PC-9 (cell line): Measurements from ENCODE around the gene ADORA1. TPM values are rescaled to one million over a fixed set of nuclear protein-coding genes. Genes with fewer than 3 reads are reported as not detected.

Experiments
- BruUV-seq: library from RNA; stranded (reverse); fragments of 400-500 nt; replicated peaks from 2 replicates; lab custom pipeline; 2021; lab: Mats Ljungman, UMichigan
- CTCF ChIA-PET: fragments of 300-600 bp; sonication (Branson Sonifier 250); formaldehyde crosslinking; loops from one replicate; lab custom pipeline; 2022; ENCODE audit warnings: antibody characterized with exemption; lab: Charles Lee
- POLR2A ChIA-PET: fragments of 300-600 bp; sonication (Branson Sonifier 250); formaldehyde crosslinking; loops from one replicate; lab custom pipeline; 2022; ENCODE audit warnings: antibody characterized with exemption; ENCODE audit not compliant: unreplicated experiment; lab: Charles Lee
- DNase-seq, 2 experiments: peaks; one replicate each; pipeline versions ENCODE4 v3.0.0 to v3.0.0-alpha.2; 2015 to 2022; ENCODE audit warnings: mixed read lengths in 1 of 2
- H2AFZ ChIP-seq: fragments of 200-600 bp; sonication (generic); 2 replicates; pipeline ENCODE4 v1.8.1; 2017; ENCODE audit warnings: antibody characterized with exemption
- H3F3A ChIP-seq: fragments of 200-600 bp; sonication (generic); 2 replicates; pipeline ENCODE4 v1.8.1; 2017; ENCODE audit warnings: antibody characterized with exemption, mild to moderate bottlenecking, low read depth; ENCODE audit not compliant: insufficient read depth
- H3K27ac ChIP-seq: fragments of 200-600 bp; sonication (generic); 2 replicates; pipeline ENCODE4 v1.6.1; 2016; ENCODE audit warnings: mixed run types
- H3K27me3 ChIP-seq: fragments of 200-600 bp; sonication (generic); 2 replicates; pipeline ENCODE4 v1.6.1; 2016; ENCODE audit warnings: low read depth, mixed run types; ENCODE audit not compliant: insufficient read depth
- H3K36me3 ChIP-seq: fragments of 200-600 bp; sonication (generic); 2 replicates; pipeline ENCODE4 v1.6.1; 2016; ENCODE audit warnings: low read depth, mixed run types
- H3K4me1 ChIP-seq: fragments of 200-600 bp; sonication (generic); replicated peaks from 2 replicates; pipeline ENCODE4 v1.6.1; 2016; ENCODE audit warnings: mixed run types; ENCODE audit not compliant: insufficient read depth
- H3K4me2 ChIP-seq: fragments of 200-600 bp; sonication (generic); 2 replicates; pipeline ENCODE4 v1.6.1; 2017; ENCODE audit warnings: mixed run types
- H3K4me3 ChIP-seq: fragments of 200-600 bp; sonication (generic); 2 replicates; pipeline ENCODE4 v1.6.1; 2016; ENCODE audit warnings: mixed run types
- H3K79me2 ChIP-seq: fragments of 200-600 bp; sonication (generic); 2 replicates; pipeline ENCODE4 v1.6.1; 2017; ENCODE audit warnings: low read depth, mixed run types
- H3K9me2 ChIP-seq: fragments of 200-600 bp; sonication (generic); 2 replicates; pipeline ENCODE4 v1.8.1; 2017; ENCODE audit warnings: mild to moderate bottlenecking; ENCODE audit not compliant: insufficient read depth
- H3K9me3 ChIP-seq: fragments of 200-600 bp; sonication (generic); 2 replicates; pipeline ENCODE4 v1.8.1; 2016; ENCODE audit warnings: low read depth; ENCODE audit not compliant: insufficient read depth
- H4K20me1 ChIP-seq: fragments of 200-600 bp; sonication (generic); 2 replicates; pipeline ENCODE4 v1.8.1; 2017; ENCODE audit not compliant: insufficient read depth
- EZH2 ChIP-seq: fragments of 200-600 bp; sonication (generic); IDR thresholded peaks from 2 replicates; pipeline ENCODE4 v1.8.0; 2017; ENCODE audit warnings: antibody characterized with exemption, low read depth
- intact Hi-C: fragments of 100-400 bp; cut with micrococcal nuclease; formaldehyde crosslinking; loops from one replicate; pipeline ENCODE4 v1.10.0; 2022; ENCODE audit not compliant: unreplicated experiment
- total RNA-seq: library from RNA; stranded (reverse); gene quantifications from 2 replicates; pipeline ENCODE4 v1.2.3, GENCODE V29; 2021
- TF ChIP-seq, protein P1 (sequence below): fragments of 200-600 bp; sonication (generic); conservative IDR thresholded peaks from 2 replicates; pipeline ENCODE4 v1.6.1; 2017; ENCODE audit warnings: mixed run types, antibody characterized with exemption, mild to moderate bottlenecking, moderate library complexity

ADORA1 gene
- total RNA-seq, 1 experiment from 2014 or later: 8.3 TPM

GRCh38 chr1:203215573-203215972, 88.0 kb downstream of the ADORA1 start:
- intact Hi-C loops: no loop called here
- H2AFZ ChIP-seq: no peak overlapping the region
- H4K20me1 ChIP-seq: no peaks in the 10 kb centered on the region
- TF ChIP-seq EZH2: no peak
- TF ChIP-seq, protein P1, sequence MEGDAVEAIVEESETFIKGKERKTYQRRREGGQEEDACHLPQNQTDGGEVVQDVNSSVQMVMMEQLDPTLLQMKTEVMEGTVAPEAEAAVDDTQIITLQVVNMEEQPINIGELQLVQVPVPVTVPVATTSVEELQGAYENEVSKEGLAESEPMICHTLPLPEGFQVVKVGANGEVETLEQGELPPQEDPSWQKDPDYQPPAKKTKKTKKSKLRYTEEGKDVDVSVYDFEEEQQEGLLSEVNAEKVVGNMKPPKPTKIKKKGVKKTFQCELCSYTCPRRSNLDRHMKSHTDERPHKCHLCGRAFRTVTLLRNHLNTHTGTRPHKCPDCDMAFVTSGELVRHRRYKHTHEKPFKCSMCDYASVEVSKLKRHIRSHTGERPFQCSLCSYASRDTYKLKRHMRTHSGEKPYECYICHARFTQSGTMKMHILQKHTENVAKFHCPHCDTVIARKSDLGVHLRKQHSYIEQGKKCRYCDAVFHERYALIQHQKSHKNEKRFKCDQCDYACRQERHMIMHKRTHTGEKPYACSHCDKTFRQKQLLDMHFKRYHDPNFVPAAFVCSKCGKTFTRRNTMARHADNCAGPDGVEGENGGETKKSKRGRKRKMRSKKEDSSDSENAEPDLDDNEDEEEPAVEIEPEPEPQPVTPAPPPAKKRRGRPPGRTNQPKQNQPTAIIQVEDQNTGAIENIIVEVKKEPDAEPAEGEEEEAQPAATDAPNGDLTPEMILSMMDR: no peak
- H3K79me2 ChIP-seq: no peaks in the 10 kb centered on the region
- H3K27me3 ChIP-seq: peaks cover 17% of the 10 kb centered on the region; the same call in 1 of the 2 replicates
- H3K9me3 ChIP-seq: no peaks in the 10 kb centered on the region
- no peak for DNase-seq
- H3K36me3 ChIP-seq: no peaks in the 10 kb centered on the region
- no peaks in the 10 kb centered on the region for H3K9me2 ChIP-seq
- no peak overlapping the region for H3K4me2 ChIP-seq
- H3K4me3 ChIP-seq: no peak overlapping the region
- ChIA-PET POLR2A (interaction anchor here (0.6 to 1.0 kb wide), 2 partner anchors 173 to 176 kb away, joined by 4 read pairs; no protein-coding TSS in a partner anchor), CTCF (interaction anchor here (0.9 to 2.0 kb wide), 4 partner anchors 87 to 215 kb away, joined by 4 to 23 read pairs (median 10); no protein-coding TSS in a partner anchor)
- H3F3A ChIP-seq: no peaks in the 10 kb centered on the region
- H3K4me1 ChIP-seq: no peaks in the 10 kb centered on the region
- no peak overlapping the region for H3K27ac ChIP-seq
- BruUV-seq: no TSS peak

DNA sequence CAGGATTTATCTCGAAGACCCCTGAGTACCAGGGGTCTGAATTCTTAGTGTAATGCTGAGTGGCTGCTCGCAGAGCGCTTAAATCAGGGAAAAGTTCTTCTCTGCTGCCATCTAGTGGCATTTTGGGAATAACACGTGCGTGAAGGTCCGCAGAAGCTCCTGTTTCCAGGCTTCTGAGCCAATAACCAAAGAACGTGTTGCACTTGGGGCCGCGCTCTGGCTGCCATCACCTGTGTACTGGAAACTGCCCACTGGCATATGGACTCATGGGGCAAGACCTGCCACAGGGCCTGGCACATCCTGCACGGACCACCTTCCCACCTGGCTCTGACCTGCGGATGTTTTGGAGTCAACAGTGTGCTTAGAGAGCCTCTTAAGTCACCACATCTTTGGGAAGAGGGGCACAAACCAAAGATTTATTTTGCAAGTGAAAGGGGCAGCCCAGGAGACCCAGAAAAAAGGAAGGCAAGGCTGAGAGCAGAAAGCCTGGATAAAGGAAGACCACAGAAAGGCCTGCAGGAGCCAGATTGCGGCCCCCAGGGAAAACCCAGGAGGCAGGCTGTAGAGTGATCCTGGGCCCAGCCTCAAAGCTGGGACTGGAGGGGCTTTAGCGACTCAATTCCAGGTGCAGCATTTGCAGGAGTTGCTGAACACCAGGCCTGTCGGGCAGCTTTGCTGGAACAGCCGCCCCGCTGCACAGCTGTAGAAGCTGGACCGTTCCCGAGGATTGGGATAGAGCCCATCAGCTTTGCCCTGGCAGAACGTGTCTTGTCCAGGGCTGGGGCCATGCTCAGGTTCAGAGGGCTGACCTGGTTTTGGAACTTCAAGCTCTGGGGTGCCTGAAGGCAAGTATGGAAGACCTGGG, 89.0 kb downstream of the ADORA1 start:
- no peaks in the 10 kb centered on the region for H3K4me1 ChIP-seq
- H3K4me2 ChIP-seq: no peak overlapping the region
- POLR2A ChIA-PET: interaction anchor here (0.6 to 1.0 kb wide), 2 partner anchors 174 to 177 kb away, joined by 4 read pairs; no protein-coding TSS in a partner anchor
- H3K27me3 ChIP-seq: peaks cover 18% of the 10 kb centered on the region; the same call in 1 of the 2 replicates
- H3K79me2 ChIP-seq: no peaks in the 10 kb centered on the region
- DNase-seq: peak; percentile 55 to 56
- H3K4me3 ChIP-seq: no peak overlapping the region
- CTCF ChIA-PET: interaction anchor here (0.7 to 2.0 kb wide), 6 partner anchors 88 to 1543 kb away, joined by 4 to 23 read pairs (median 5); no protein-coding TSS in a partner anchor
- intact Hi-C loops: loop anchor here (1.0 to 2.0 kb wide), 3 partner anchors 44 to 177 kb away; no protein-coding TSS in a partner anchor
- no TSS peak for BruUV-seq
- H3K9me2 ChIP-seq: no peaks in the 10 kb centered on the region
- no peak overlapping the region for H3K27ac ChIP-seq
- H3K9me3 ChIP-seq: no peaks in the 10 kb centered on the region
- H4K20me1 ChIP-seq: no peaks in the 10 kb centered on the region
- no peak overlapping the region for H2AFZ ChIP-seq
- no peaks in the 10 kb centered on the region for H3K36me3 ChIP-seq
- no peaks in the 10 kb centered on the region for H3F3A ChIP-seq
- TF ChIP-seq EZH2: no peak
- TF ChIP-seq, protein P1: peak; percentile 86

Other genes with a start within 250 kb of the ADORA1 start
- gene RABIF, start 238.6 kb upstream of the ADORA1 start, total RNA-seq: 9.4 and 10.9 TPM in 2 replicates
- 29.6 and 33.1 TPM in 2 replicates for gene KLHL12, start 200.5 kb upstream of the ADORA1 start, total RNA-seq
- gene ADIPOR1, start 169.4 kb upstream of the ADORA1 start, total RNA-seq: 102 and 113 TPM in 2 replicates
- 14.5 and 21.2 TPM in 2 replicates for gene CYB5R1, start 160.5 kb upstream of the ADORA1 start, total RNA-seq
- gene TMEM183A, start 120.4 kb upstream of the ADORA1 start, total RNA-seq: 53.5 and 63.1 TPM in 2 replicates
- gene PPFIA4, start 101.2 kb upstream of the ADORA1 start, total RNA-seq: 1.2 and 5.0 TPM in 2 replicates
- not detected in 2 replicates for gene MYOG, start 41.7 kb upstream of the ADORA1 start, total RNA-seq
- gene MYBPH, start 48.1 kb downstream of the ADORA1 start, total RNA-seq: not detected in 2 replicates
- not detected in 2 replicates for gene CHI3L1, start 59.0 kb downstream of the ADORA1 start, total RNA-seq
- gene CHIT1, start 101.9 kb downstream of the ADORA1 start, total RNA-seq: not detected in 2 replicates
- gene BTG2, start 177.8 kb downstream of the ADORA1 start, total RNA-seq: 11.1 and 13.8 TPM in 2 replicates
- gene FMOD, start 223.4 kb downstream of the ADORA1 start, total RNA-seq: not detected in 2 replicates